Bronchial epithelial cell (primary cell): ENCODE results near the gene RASSF5. TPM values are rescaled to one million over a fixed set of nuclear protein-coding genes. Genes with fewer than 3 reads are reported as not detected.

Experiments
- DNase-seq: peaks from one replicate; pipeline ENCODE4 v3.0.0-alpha.2; 2010; ENCODE audit warnings: low read depth
- FAIRE-seq: peaks from 2 replicates; lab custom pipeline; 2011; peaks lifted over from hg19 to GRCh38; lab: Jason Lieb, UNC
- H3K27me3 ChIP-seq: 2 replicates; pipeline ENCODE4 v1.5.1; 2011; ENCODE audit warnings: low read length; ENCODE audit not compliant: control insufficient read depth, insufficient read depth
- H3K36me3 ChIP-seq: 2 replicates; pipeline ENCODE4 v1.5.1; 2011; ENCODE audit warnings: low read length; ENCODE audit not compliant: control insufficient read depth, insufficient read depth
- H3K4me3 ChIP-seq: 2 replicates; pipeline ENCODE4 v1.5.1; 2011; ENCODE audit warnings: mild to moderate bottlenecking, low read depth, low read length, control low read depth
- total RNA-seq: library from RNA; depleted of rRNA; stranded (reverse); fragments of >200 nt; gene quantifications from 2 replicates; pipeline ENCODE4 v1.2.1, GENCODE V29; 2014
- TF ChIP-seq, protein P1 (sequence below): IDR thresholded peaks from 2 replicates; pipeline ENCODE4 v1.5.1; 2011; ENCODE audit warnings: mild to moderate bottlenecking, moderate library complexity, low read length, control low read depth, inconsistent platforms; ENCODE audit not compliant: insufficient read depth, severe bottlenecking

The RASSF5 gene
- total RNA-seq, 1 donor from 2014 or later: 3.4 TPM

DNA sequence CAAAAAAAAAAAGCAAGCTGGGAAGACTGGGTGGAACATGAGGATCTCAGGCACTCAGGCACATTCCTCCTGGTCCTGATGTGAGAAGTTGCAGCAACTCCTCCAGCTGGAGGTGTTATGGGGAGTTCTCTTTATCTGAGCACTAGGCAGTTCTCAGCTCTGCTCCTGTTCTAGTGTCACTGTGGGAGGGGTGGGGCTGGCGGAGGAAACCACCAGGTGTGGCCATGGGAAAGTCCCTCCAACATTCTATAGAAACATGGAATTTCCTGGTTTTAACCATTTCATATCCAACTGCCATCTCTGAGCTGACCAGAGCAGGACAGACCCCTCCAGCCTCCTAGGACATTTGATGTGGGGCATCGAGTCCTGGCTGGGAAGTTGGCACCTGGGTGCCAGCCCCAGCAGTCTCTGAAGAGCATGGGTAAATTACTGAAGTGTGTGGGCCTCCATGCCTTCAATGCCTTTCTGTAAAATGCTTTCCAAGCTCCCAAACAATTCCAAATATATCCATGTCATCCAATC lies 37.9 kb upstream of the RASSF5 start:
- FAIRE-seq (no peak), DNase-seq (peak; percentile 40)
- H3K4me3 ChIP-seq: no peak overlapping the region
- no peaks in the 10 kb centered on the region for H3K27me3 ChIP-seq
- TF ChIP-seq, protein P1, sequence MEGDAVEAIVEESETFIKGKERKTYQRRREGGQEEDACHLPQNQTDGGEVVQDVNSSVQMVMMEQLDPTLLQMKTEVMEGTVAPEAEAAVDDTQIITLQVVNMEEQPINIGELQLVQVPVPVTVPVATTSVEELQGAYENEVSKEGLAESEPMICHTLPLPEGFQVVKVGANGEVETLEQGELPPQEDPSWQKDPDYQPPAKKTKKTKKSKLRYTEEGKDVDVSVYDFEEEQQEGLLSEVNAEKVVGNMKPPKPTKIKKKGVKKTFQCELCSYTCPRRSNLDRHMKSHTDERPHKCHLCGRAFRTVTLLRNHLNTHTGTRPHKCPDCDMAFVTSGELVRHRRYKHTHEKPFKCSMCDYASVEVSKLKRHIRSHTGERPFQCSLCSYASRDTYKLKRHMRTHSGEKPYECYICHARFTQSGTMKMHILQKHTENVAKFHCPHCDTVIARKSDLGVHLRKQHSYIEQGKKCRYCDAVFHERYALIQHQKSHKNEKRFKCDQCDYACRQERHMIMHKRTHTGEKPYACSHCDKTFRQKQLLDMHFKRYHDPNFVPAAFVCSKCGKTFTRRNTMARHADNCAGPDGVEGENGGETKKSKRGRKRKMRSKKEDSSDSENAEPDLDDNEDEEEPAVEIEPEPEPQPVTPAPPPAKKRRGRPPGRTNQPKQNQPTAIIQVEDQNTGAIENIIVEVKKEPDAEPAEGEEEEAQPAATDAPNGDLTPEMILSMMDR: no peak
- peaks cover 3% of the 10 kb centered on the region for H3K36me3 ChIP-seq

DNA sequence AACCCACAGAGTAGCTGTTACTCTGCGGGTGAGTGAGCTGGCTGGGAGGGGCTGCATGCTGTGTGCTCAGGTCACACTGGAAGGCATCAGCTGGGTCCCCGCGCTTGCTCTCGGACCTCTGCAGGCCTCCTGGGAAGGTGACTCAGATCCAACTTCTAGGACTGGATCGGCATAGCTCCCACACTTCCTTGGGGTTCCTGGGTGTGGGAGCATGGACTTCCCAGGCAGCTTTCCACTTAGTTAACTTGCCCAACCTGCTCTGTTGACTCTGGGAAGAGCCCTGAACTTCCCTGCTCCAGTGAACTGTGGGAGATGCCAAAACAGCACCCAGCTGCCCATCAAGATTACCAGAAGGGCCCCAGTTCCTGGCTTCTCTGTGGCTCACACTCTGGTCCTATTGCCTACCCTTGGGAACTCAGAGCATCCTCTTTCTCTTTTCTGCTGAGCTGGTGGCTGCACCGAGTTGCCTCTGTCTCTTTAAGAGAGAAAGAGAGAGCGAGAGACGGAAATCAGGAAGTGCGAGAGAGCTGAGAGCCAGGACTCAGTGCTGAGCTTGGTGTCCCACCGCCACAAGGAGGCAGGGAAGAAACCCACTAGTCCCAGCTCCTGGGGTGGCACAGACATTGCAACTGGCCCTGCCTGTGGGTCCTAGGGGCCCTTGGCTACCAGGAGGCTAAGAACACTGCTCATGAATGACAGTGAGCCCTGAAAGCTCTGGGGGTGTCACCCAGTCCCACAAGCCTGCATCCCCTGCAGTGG lies 37.2 kb upstream of the RASSF5 start, which contains the start of gene IKBKE:
Gene IKBKE (plus strand): TSS at position 544 of the 759 bp plus-strand sequence. CDS start 2,752 bp downstream, outside the sequence.
- H3K27me3 ChIP-seq: no peaks in the 10 kb centered on the region
- DNase-seq: peak; percentile 66
- peak within 1 kb of the TSS; percentile 62 for H3K4me3 ChIP-seq
- FAIRE-seq: no peak
- peaks cover 5% of the 10 kb centered on the region for H3K36me3 ChIP-seq
- TF ChIP-seq, protein P1: peak; percentile 33

DNA sequence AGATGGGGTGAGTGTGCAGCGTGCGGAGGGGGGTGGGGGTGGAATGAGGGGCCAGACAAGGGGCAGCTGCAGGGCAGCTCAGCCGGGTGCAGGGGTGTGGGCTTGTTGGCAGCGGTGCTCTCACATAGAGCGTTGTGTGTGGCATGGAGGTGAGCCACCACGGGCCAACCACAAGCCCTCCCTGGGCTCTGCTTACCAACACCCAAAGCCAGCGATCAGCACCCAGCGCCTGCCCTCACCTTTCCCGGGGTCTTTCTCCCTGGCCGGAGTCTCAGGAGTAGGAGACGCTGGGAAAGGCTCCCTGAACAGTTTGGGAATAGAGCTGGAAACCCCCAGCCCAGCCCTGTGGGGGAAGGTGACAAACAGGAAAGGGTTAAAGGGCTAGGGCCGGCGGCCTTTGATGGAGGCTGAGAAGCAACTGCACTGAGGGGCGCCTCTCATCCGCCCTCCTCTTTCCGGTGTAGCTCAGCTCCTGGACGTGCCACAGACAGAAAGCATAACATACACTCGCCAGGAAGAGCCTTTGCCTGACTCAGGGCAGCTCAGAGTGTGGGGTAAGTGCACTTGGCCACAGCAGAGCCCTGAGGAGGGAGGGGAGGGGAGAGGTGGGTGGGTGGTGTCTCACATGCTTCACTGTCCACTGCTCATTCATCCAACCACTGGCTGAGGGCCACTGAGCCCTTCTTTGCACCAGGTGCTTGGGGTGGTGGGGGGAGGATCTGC lies 36.5 kb upstream of the RASSF5 start:
- peaks cover 5% of the 10 kb centered on the region for H3K36me3 ChIP-seq
- H3K27me3 ChIP-seq: no peaks in the 10 kb centered on the region
- DNase-seq (peak; percentile 60), FAIRE-seq (no peak)
- peak overlapping the region; percentile 62 for H3K4me3 ChIP-seq
- TF ChIP-seq, protein P1: no peak

DNA sequence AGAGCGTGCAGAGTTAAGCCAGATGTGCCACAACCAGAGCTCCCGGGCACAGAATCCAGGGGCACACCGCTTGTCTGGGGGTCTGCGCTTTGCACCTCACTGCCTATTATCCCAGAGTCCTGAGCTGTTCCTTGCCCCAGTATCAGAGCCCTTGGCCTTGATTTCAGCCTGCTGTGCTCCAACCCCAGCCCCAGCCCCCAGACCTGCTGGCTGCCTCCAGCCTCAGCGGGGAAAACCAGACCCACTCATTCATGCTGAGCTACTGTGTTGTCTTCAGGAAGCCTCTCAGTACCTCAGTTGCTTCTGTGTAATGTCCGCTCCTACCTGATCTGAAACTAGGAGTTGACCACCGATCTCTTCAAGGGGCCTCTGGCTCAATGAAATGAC lies 35.9 kb upstream of the RASSF5 start:
- peaks cover 5% of the 10 kb centered on the region for H3K36me3 ChIP-seq
- peak overlapping the region; percentile 62 for H3K4me3 ChIP-seq
- TF ChIP-seq, protein P1: no peak
- FAIRE-seq: no peak
- H3K27me3 ChIP-seq: no peaks in the 10 kb centered on the region
- DNase-seq: no peak

DNA sequence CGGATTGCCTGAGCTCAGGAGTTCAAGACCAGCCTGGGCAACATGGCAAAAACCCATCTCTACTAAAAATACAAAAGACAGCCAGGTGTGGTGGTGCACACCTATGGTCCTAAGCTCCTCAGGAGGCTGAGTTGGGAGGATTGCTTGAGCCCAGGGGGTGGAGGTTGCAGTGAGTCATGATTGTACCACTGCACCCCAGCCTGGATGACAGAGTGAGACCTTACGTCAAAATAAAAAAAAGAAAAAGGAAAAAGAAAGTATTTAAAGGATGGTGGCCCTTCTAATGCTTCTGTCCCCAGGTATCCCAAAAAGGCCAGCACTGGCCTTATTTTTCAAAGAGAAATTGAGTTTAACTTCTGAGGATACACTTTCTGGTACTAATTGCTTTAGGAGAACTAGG lies 35.3 kb upstream of the RASSF5 start:
- FAIRE-seq: no peak
- DNase-seq: no peak
- peaks cover 5% of the 10 kb centered on the region for H3K36me3 ChIP-seq

More for the DNA sequence above, 35.3 kb upstream of the RASSF5 start:
- TF ChIP-seq, protein P1: no peak
- no peak overlapping the region for H3K4me3 ChIP-seq
- H3K27me3 ChIP-seq: no peaks in the 10 kb centered on the region
